Mammary epithelial cell (primary cell): ENCODE data around the gene HOXB9.

Experiments
- EZH2 ChIP-seq: IDR thresholded peaks from 2 replicates; pipeline ENCODE4 v1.6.1; 2012; ENCODE audit warnings: low read length, inconsistent platforms, borderline replicate concordance
- TF ChIP-seq, protein P1 (sequence below), 2 donors: IDR thresholded peaks in 1 of 2; conservative IDR thresholded peaks in 1 of 2; 2 replicates each; pipeline ENCODE4 v1.5.1; 2011 to 2012; ENCODE audit warnings: inconsistent platforms in 2 of 2, low read length in 2 of 2, mild to moderate bottlenecking in 2 of 2, control low read depth in 1 of 2, low read depth in 1 of 2; ENCODE audit not compliant: insufficient read depth in 1 of 2; ENCODE audit errors: extremely low read depth in 1 of 2

DNA sequence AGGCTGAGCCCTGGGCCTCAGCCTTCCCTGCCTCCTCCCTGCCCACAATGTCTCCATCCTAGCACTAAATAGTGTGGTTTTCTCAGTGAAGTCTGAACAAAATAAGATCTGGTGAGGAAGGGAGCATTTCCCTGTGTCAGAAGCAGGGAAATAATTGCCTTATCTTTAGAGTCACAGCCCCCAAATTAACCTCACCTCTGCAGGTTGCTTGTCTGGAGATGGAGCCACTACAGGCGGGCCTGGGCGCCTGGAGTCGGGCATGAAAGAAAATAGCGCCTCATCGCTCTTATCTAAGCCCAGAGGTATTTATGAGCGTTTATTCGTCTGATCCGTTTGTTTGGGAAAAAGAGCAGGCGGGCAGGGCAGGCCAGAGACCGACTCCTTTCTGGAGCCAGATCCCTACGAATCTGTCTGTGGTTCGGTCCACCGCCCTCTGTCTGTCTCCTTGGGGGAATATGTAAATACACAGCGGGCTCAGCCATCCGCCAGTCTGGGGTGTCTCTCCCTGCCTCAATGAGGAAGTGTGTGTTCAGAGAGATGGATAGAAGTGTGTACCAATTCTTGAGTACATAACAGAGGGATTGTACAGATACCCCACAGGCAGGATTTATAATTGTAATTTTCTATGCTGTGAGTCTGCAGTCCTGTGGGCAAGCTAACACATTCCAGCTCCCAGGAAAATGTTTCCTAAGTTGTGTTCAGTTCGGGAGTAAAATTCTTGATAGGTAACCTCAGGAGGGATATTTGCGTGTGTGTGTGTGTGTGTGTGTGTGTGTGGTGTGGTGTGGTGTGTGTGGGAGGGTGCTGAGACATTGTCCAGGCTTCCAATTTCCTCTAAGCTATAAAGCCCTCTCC is 25.7 kb downstream of the HOXB9 start:
- TF ChIP-seq, protein P1, sequence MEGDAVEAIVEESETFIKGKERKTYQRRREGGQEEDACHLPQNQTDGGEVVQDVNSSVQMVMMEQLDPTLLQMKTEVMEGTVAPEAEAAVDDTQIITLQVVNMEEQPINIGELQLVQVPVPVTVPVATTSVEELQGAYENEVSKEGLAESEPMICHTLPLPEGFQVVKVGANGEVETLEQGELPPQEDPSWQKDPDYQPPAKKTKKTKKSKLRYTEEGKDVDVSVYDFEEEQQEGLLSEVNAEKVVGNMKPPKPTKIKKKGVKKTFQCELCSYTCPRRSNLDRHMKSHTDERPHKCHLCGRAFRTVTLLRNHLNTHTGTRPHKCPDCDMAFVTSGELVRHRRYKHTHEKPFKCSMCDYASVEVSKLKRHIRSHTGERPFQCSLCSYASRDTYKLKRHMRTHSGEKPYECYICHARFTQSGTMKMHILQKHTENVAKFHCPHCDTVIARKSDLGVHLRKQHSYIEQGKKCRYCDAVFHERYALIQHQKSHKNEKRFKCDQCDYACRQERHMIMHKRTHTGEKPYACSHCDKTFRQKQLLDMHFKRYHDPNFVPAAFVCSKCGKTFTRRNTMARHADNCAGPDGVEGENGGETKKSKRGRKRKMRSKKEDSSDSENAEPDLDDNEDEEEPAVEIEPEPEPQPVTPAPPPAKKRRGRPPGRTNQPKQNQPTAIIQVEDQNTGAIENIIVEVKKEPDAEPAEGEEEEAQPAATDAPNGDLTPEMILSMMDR (conservative IDR thresholded peaks at IDR 0.05 in 1 of 2, IDR thresholded peaks at IDR 0.05 in 1 of 2; ENCODE audit: extremely low read depth in 1 of 2, insufficient read depth in 1 of 2, low read depth in 1 of 2, low read length in 2 of 2): no peak
- no peak for TF ChIP-seq EZH2
